GM21423 (cell line): Measurements from ENCODE around the gene SLC6A18.
"Not testable (repeated sequence)": the region's sequence is repeated elsewhere in the genome, so short reads cannot be mapped to it uniquely, and the experiment has no call there.

Experiments used
- ATAC-seq: cut with Tn5 transposase; IDR thresholded peaks from one replicate; pipeline ENCODE4 v1.9.1; 2021; ENCODE audit warnings: mild to moderate bottlenecking, moderate library complexity; ENCODE audit not compliant: unreplicated experiment

Gene SLC6A18

GRCh38 chr5:1249366-1250280 is 24.4 kb downstream of the SLC6A18 start:
- ATAC-seq = no peak

- ATAC-seq = no peak
Measured at GRCh38 chr5:1251678-1252580, 26.7 kb downstream of the SLC6A18 start.

- no peak for ATAC-seq
Measured at GRCh38 chr5:1252681-1253080, 27.5 kb downstream of the SLC6A18 start.

- no peak for ATAC-seq
Measured at GRCh38 chr5:1253456-1254105, 28.4 kb downstream of the SLC6A18 start.

- no peak for ATAC-seq
Measured at GRCh38 chr5:1254196-1254595, 29.0 kb downstream of the SLC6A18 start.

- no peak for ATAC-seq
Measured at GRCh38 chr5:1255081-1255561, 29.9 kb downstream of the SLC6A18 start.

- ATAC-seq = no peak
Measured at GRCh38 chr5:1256776-1257175, 31.6 kb downstream of the SLC6A18 start.

GRCh38 chr5:1257363-1257762 is 32.2 kb downstream of the SLC6A18 start:
- ATAC-seq = no peak

GRCh38 chr5:1257841-1258240 is 32.7 kb downstream of the SLC6A18 start:
- ATAC-seq = no peak

- no peak for ATAC-seq
Measured at GRCh38 chr5:1259806-1260480, 34.8 kb downstream of the SLC6A18 start.

- ATAC-seq = no peak
Measured at GRCh38 chr5:1261643-1262042, 36.5 kb downstream of the SLC6A18 start.

GRCh38 chr5:1262381-1262780 is 37.2 kb downstream of the SLC6A18 start:
- no peak for ATAC-seq

GRCh38 chr5:1264211-1264610 is 39.0 kb downstream of the SLC6A18 start:
- ATAC-seq = no peak

- ATAC-seq = no peak
Measured at GRCh38 chr5:1265026-1265425, 39.8 kb downstream of the SLC6A18 start.

GRCh38 chr5:1265461-1266455 is 40.6 kb downstream of the SLC6A18 start:
- ATAC-seq = no peak

- no peak for ATAC-seq
Measured at GRCh38 chr5:1266791-1267190, 41.6 kb downstream of the SLC6A18 start.

- not testable (repeated sequence) for ATAC-seq
Measured at GRCh38 chr5:1267464-1267863, 42.3 kb downstream of the SLC6A18 start.

GRCh38 chr5:1268056-1268455 is 42.9 kb downstream of the SLC6A18 start:
- ATAC-seq = no peak

- ATAC-seq = no peak
Measured at GRCh38 chr5:1268666-1269065, 43.5 kb downstream of the SLC6A18 start.
